ENCODE results near the gene P2RY2. TPM values are rescaled to one million over a fixed set of nuclear protein-coding genes. Genes with fewer than 3 reads are reported as not detected.
"Not testable (repeated sequence)": the region's sequence is repeated elsewhere in the genome, so short reads cannot be mapped to it uniquely, and the experiment has no call there.

The P2RY2 gene
- total RNA-seq, 2 donors from 2014 or later: 2.0 to 2.1 TPM

GRCh38 chr11:73229321-73229895 lies 11.3 kb downstream of the P2RY2 start:
- TF ChIP-seq CTCF (IDR thresholded peaks at IDR 0.05) (no peak), POLR2A (IDR thresholded peaks at IDR 0.05) (no peak)
- ATAC-seq (no peak), DNase-seq (no peak)
- Histone ChIP-seq H3K9me3 (no peaks in the 10 kb centered on the region), H3K4me3 (no peak overlapping the region), H3K27ac (peak overlapping the region in 1 of 4 donors; percentile 24), H3K27me3 (no peaks in the 10 kb centered on the region), H3K4me1 (peaks cover 13% of the 10 kb centered on the region), H3K36me3 (replicated peaks in 1 of 2; ENCODE audit: insufficient read depth in 1 of 2, low read depth in 2 of 2) (no peaks in the 10 kb centered on the region)
- WGBS, 2 donors: 75 to 86% methylated on average over 11 of the region's 11 CpGs
- intact Hi-C loops (cut with DNase I): no loop called here

GRCh38 chr11:73229896-73230875 lies 12.1 kb downstream of the P2RY2 start:
- ATAC-seq: no peak
- Histone ChIP-seq H3K9me3 (no peaks in the 10 kb centered on the region), H3K27me3 (no peaks in the 10 kb centered on the region), H3K4me1 (peaks cover 13% of the 10 kb centered on the region), H3K27ac (peak overlapping the region in 1 of 4 donors; percentile 24), H3K36me3 (replicated peaks in 1 of 2; ENCODE audit: insufficient read depth in 1 of 2, low read depth in 2 of 2) (no peaks in the 10 kb centered on the region), H3K4me3 (no peak overlapping the region)
- 79 to 83% methylated on average over 12 to 16 of the region's 16 CpGs for WGBS, 2 donors
- intact Hi-C loops (cut with DNase I): no loop called here
- TF ChIP-seq CTCF (IDR thresholded peaks at IDR 0.05) (no peak), POLR2A (IDR thresholded peaks at IDR 0.05) (no peak)
- DNase-seq: no peak

DNA sequence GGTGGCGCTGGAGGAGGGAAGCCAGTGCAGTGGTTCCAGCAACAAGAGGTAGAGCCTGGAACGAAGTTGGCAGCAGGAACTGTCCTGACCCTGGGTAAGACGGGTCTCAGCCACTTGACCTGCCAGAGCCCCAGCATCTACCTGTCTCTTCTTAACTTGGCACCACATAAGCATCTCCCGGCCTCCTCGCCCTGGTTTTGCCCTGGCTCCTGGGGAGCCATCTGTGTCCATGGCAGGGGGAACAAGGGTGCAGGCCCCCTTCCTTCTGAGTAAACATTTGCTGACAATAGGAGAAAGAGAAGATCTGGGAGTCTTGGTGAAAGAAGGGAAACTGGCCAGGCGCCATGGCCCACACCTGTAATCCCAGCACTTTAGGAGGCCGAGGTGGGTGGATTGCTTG lies 12.8 kb downstream of the P2RY2 start:
- H3K36me3 ChIP-seq (replicated peaks in 1 of 2; ENCODE audit: insufficient read depth in 1 of 2, low read depth in 2 of 2): no peaks in the 10 kb centered on the region
- no peaks in the 10 kb centered on the region for H3K9me3 ChIP-seq
- WGBS, 2 donors: 92 to 95% methylated on average over 6 to 7 of the region's 7 CpGs
- H3K27ac ChIP-seq: no peak overlapping the region
- no peak for DNase-seq
- intact Hi-C loops (cut with DNase I): no loop called here
- H3K4me1 ChIP-seq: peaks cover 13% of the 10 kb centered on the region
- H3K4me3 ChIP-seq: no peak overlapping the region
- H3K27me3 ChIP-seq: no peaks in the 10 kb centered on the region
- TF ChIP-seq CTCF (IDR thresholded peaks at IDR 0.05) (no peak), POLR2A (IDR thresholded peaks at IDR 0.05) (no peak)
- ATAC-seq: no peak

- 91 to 95% methylated on average over 4 to 7 of the region's 7 CpGs for WGBS, 2 donors
- H3K9me3 ChIP-seq; H3K4me1 ChIP-seq; intact Hi-C loops (cut with DNase I); H3K27ac ChIP-seq; H3K4me3 ChIP-seq; DNase-seq; H3K27me3 ChIP-seq; H3K36me3 ChIP-seq (replicated peaks in 1 of 2; ENCODE audit: insufficient read depth in 1 of 2, low read depth in 2 of 2); ATAC-seq: not testable (repeated sequence)
These were observed 14.4 kb downstream of the P2RY2 start for GRCh38 chr11:73232487-73232886.

- H3K9me3 ChIP-seq: no peaks in the 10 kb centered on the region
- no peaks in the 10 kb centered on the region for H3K27me3 ChIP-seq
- peaks cover 1% of the 10 kb centered on the region for H3K4me1 ChIP-seq
- no peaks in the 10 kb centered on the region for H3K36me3 ChIP-seq (replicated peaks in 1 of 2; ENCODE audit: insufficient read depth in 1 of 2, low read depth in 2 of 2)
- DNase-seq: no peak
- intact Hi-C loops (cut with DNase I): no loop called here
- no peak for ATAC-seq
- no peak overlapping the region for H3K4me3 ChIP-seq
- TF ChIP-seq CTCF (IDR thresholded peaks at IDR 0.05): no peak
- TF ChIP-seq POLR2A (IDR thresholded peaks at IDR 0.05): no peak
- no peak overlapping the region for H3K27ac ChIP-seq
These were observed 15.1 kb downstream of the P2RY2 start for GRCh38 chr11:73233211-73233610.
